ENCODE data around the gene CPB1. TPM values are rescaled to one million over a fixed set of nuclear protein-coding genes. Genes with fewer than 3 reads are reported as not detected.

CPB1 gene
- total and polyA plus RNA-seq, 12 donors, result 0.29 to 3.2 (median 2.1) TPM; not detected in 4

DNA sequence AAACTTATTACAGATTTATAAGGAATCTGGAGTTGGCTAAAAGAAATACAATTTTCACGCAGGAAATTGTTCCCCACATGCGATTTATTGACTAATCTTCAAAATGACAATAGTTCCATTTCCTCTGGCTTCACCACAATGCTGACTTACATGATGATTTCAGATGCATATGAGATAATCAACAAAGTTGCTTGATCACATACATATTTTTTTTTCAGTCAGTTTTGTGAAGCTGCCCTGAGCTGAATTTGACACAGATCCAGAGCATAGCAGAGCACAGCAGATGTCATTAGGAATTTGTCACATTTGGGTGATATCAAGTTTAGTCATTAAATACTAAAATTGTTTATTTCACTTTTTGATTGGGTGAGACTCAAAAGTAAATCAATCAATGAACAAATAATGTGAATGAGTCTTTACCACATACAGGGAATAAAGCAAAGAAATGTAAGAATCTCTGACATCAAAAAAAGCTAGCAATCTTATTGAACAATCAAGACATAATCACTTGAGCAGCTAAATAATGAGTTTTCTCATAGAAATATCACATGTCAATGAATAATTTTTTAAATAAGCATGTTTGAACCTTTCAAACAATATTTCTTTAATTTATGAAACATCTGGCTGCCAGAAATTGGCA is 18.3 kb downstream of the CPB1 start:
- DNase-seq (no peak), ATAC-seq (no peak)
- Histone ChIP-seq H3K27ac (no peak overlapping the region), H3K4me3 (no peak overlapping the region), H3K9me3 (no peaks in the 10 kb centered on the region), H3K4me1 (no peaks in the 10 kb centered on the region), H3K27me3 (peaks cover 0 to 5% (median 0%) of the 10 kb centered on the region in 7 donors), H3K36me3 (no peaks in the 10 kb centered on the region)
- TF ChIP-seq, protein P1, sequence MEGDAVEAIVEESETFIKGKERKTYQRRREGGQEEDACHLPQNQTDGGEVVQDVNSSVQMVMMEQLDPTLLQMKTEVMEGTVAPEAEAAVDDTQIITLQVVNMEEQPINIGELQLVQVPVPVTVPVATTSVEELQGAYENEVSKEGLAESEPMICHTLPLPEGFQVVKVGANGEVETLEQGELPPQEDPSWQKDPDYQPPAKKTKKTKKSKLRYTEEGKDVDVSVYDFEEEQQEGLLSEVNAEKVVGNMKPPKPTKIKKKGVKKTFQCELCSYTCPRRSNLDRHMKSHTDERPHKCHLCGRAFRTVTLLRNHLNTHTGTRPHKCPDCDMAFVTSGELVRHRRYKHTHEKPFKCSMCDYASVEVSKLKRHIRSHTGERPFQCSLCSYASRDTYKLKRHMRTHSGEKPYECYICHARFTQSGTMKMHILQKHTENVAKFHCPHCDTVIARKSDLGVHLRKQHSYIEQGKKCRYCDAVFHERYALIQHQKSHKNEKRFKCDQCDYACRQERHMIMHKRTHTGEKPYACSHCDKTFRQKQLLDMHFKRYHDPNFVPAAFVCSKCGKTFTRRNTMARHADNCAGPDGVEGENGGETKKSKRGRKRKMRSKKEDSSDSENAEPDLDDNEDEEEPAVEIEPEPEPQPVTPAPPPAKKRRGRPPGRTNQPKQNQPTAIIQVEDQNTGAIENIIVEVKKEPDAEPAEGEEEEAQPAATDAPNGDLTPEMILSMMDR (IDR thresholded peaks at IDR 0.05), result no peak
- WGBS, 2 donors, result 77% methylated on average over 2 of the region's 2 CpGs
- intact Hi-C loops (cut with DNase I), result no loop called here

DNA sequence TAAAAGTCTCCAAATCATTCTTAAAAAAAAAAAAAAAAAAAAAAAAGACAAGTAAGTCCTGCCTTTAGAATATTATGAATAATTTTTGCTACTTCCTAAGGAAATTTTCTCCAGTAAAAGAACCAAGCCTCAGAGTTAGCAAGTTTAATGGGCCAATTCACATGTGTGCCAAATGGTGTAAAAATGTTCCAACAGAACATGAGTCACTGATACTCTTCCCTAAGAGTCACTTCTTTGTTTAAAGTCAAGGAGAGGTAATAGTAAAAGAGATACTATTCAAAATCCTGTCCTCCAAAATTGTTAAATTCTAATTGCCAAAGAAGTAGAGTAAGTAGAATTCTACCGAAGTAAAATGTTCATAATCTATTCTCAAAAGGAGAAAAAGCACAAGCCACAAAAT is 19.7 kb downstream of the CPB1 start:
- H3K36me3 ChIP-seq, result no peaks in the 10 kb centered on the region
- intact Hi-C loops (cut with DNase I), result no loop called here
- DNase-seq (no peak), ATAC-seq (peak in 1 of 8 donors; percentile 50)
- 30 to 88% methylated on average over 1 of the region's 1 CpG for WGBS, 2 donors
- no peaks in the 10 kb centered on the region for H3K4me1 ChIP-seq
- no peaks in the 10 kb centered on the region for H3K9me3 ChIP-seq
- no peak overlapping the region for H3K4me3 ChIP-seq
- TF ChIP-seq, protein P1 (IDR thresholded peaks at IDR 0.05), result no peak
- H3K27ac ChIP-seq, result no peak overlapping the region
- peaks cover 0 to 6% (median 0%) of the 10 kb centered on the region in 7 donors for H3K27me3 ChIP-seq

DNA sequence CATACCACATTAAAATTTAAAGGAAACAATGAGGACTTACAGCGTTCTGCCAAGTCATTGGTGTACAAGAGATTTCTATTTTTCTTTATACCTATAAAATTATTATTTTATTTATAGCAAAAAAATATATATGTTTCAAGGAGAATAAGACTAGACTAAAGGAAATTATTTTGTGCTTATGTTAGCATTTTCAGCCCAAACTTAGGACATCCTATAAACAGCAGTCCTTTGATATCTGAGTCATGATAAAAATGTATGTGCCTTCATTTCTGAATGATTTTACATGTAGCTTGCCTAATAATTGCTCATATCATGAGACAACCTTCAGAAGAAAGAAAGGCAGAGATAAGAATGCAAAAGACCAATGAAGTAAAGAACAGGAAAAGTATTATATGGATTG is 20.8 kb downstream of the CPB1 start:
- Histone ChIP-seq H3K4me3 (no peak overlapping the region), H3K27ac (no peak overlapping the region), H3K36me3 (no peaks in the 10 kb centered on the region), H3K4me1 (no peaks in the 10 kb centered on the region), H3K27me3 (peaks cover 0 to 6% (median 0%) of the 10 kb centered on the region in 7 donors), H3K9me3 (no peaks in the 10 kb centered on the region)
- 84 to 85% methylated on average over 1 of the region's 1 CpG for WGBS, 2 donors
- TF ChIP-seq, protein P1 (IDR thresholded peaks at IDR 0.05), result no peak
- ATAC-seq (no peak), DNase-seq (no peak)
- intact Hi-C loops (cut with DNase I), result no loop called here

DNA sequence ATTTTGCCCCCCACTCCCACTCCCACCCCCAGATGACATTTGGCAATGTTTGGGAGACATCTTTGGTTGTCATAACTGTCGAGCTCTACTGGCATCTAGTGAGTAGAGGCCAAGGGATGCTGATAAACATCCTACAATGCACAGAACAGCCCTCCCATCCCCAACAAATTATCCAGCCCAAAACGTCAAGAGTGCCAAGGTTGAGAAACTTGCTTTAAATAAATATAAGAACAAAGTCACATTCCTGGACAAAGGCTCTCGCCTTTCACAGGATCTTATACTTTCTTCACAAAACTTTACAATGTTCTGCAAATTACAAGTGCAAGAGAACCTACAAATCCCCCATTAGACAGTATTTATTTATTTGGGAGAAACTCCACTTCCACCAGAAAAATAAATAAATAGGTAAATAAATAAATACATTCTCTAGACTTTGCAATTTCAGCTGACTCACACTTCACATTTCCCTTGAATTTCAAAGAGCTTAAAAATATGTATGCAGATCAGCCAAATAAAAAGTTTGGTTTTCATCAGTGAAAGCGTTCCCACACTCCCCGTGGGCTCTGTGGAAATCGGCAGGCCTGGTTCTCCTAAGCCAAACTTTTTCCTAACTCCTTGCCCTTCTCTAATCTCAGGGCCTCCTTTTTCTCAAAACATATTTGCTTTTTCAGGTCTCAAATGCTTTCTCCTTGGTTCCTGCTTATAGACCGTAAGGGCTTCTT is 24.8 kb downstream of the CPB1 start:
- no peaks in the 10 kb centered on the region for H3K36me3 ChIP-seq
- no peak overlapping the region for H3K27ac ChIP-seq
- intact Hi-C loops (cut with DNase I), result no loop called here
- ATAC-seq (peak in 1 of 8 donors; percentile 25), DNase-seq (no peak)
- H3K4me3 ChIP-seq, result no peak overlapping the region
- no peaks in the 10 kb centered on the region for H3K9me3 ChIP-seq
- H3K27me3 ChIP-seq, result peaks cover 0 to 6% (median 0%) of the 10 kb centered on the region in 7 donors
- 66 to 77% methylated on average over 7 of the region's 7 CpGs for WGBS, 2 donors
- no peaks in the 10 kb centered on the region for H3K4me1 ChIP-seq
- TF ChIP-seq, protein P1 (IDR thresholded peaks at IDR 0.05), result no peak
